Esophagus squamous epithelium (tissue), 5 donors: ENCODE results near the gene RHBDD1. TPM values are rescaled to one million over a fixed set of nuclear protein-coding genes. Genes with fewer than 3 reads are reported as not detected.
A peak's percentile ranks its signal among the peaks of the same experiment; 100 is the strongest.
"Not testable (repeated sequence)": the region's sequence is repeated elsewhere in the genome, so short reads cannot be mapped to it uniquely, and the experiment has no call there.

ENCODE experiments used
- DNase-seq: peaks from one replicate; lab custom pipeline; 2025; lab: John Stamatoyannopoulos, UW
- H3K27ac ChIP-seq, 4 donors: fragments of 200-600 bp; sonication (generic); one replicate each; pipeline ENCODE4 v1.5.1; 2016 to 2019; ENCODE audit warnings: mild to moderate bottlenecking in 1 of 4
- H3K27me3 ChIP-seq, 4 donors: fragments of 200-600 bp; sonication (generic); 1 replicate in 3 of 4; 2 replicates in 1 of 4; pipeline versions ENCODE4 v1.5.1 to v1.6.0; 2017 to 2021; ENCODE audit warnings: antibody characterized with exemption in 1 of 4
- H3K36me3 ChIP-seq, 3 donors: fragments of 200-600 bp; sonication (generic); one replicate each; pipeline ENCODE4 v1.5.1; 2016 to 2019
- H3K4me1 ChIP-seq, 3 donors: fragments of 200-600 bp; sonication (generic); one replicate each; pipeline ENCODE4 v1.5.1; 2017 to 2019
- H3K4me3 ChIP-seq, 4 donors: fragments of 200-600 bp; sonication (generic); 1 replicate in 3 of 4; 2 replicates in 1 of 4; pipeline ENCODE4 v1.5.1; 2016 to 2019; ENCODE audit warnings: mild to moderate bottlenecking in 2 of 4, moderate library complexity in 1 of 4
- H3K9me3 ChIP-seq, 3 donors: fragments of 200-600 bp; sonication (generic); one replicate each; pipeline ENCODE4 v1.5.1; 2016 to 2019
- CTCF ChIP-seq, 6 experiments: fragments of 450-650 bp in 4 of 6; fragments of 200-600 bp in 2 of 6; sonication (generic) in 2 of 6; IDR thresholded peaks; one replicate each; pipeline ENCODE4 v1.5.1; 2016 to 2019; ENCODE audit warnings: antibody characterized with exemption in 6 of 6, mild to moderate bottlenecking in 4 of 6, moderate library complexity in 4 of 6
- POLR2A ChIP-seq, 4 donors: fragments of 450-650 bp; IDR thresholded peaks; one replicate each; pipeline ENCODE4 v1.6.1; 2017; ENCODE audit warnings: antibody characterized with exemption in 4 of 4, mild to moderate bottlenecking in 4 of 4, moderate library complexity in 3 of 4
- WGBS, 2 donors: methylation state at CpG; one replicate each; pipeline ENCODE4 v1.1.5; 2018; 5-methylcytosine and 5-hydroxymethylcytosine counted together
- intact Hi-C: fragments of 100-400 bp; cut with DNase I; formaldehyde crosslinking; loops from one replicate; pipeline ENCODE4 v1.15.0; 2022
- total RNA-seq, 4 donors: library from RNA; depleted of rRNA; stranded (reverse); fragments of >200 nt; gene quantifications; one replicate each; pipeline ENCODE4 v1.1.0, GENCODE V29; 2016
- donor health status: DM: yes; HTN: yes; CAD: no.

Gene RHBDD1
- total RNA-seq, 4 donors from 2014 or later = 6.8 to 14.4 (median 10.3) TPM

GRCh38 chr2:226839161-226839560, 3.3 kb downstream of the RHBDD1 start:
- Histone ChIP-seq H3K9me3 (no peaks in the 10 kb centered on the region), H3K36me3 (peaks cover 0 to 6% (median 0%) of the 10 kb centered on the region in 3 donors), H3K27me3 (no peaks in the 10 kb centered on the region), H3K4me3 (peak overlapping the region in 1 of 4 donors; percentile 5), H3K27ac (no peak overlapping the region), H3K4me1 (peaks cover 5 to 40% (median 16%) of the 10 kb centered on the region in 3 donors)
- WGBS, 2 donors = 83 to 91% methylated on average over 10 of the region's 10 CpGs
- DNase-seq = no peak
- intact Hi-C loops = no loop called here
- no peak for TF ChIP-seq POLR2A (IDR thresholded peaks at IDR 0.05)
- TF ChIP-seq CTCF (IDR thresholded peaks at IDR 0.05) = no peak

DNA sequence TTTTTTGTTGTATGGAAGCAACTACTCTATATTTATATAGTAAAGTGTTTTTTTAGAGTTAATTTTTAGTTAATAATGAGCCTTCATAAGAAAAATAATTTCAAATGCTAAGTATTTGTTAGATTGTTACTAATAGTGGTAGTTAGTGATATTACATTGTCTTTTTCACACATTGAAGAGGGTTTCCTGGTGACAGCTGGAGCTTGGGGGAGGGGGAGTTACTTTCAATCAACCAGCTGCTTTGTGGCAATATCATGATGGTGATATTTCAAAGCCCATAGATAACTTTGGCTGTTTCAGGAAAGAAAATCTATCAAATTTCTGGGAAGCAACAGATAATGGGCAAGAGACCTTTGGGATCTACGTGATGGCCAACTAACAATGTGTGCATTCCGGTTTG, 4.1 kb downstream of the RHBDD1 start:
- Histone ChIP-seq H3K27me3 (no peaks in the 10 kb centered on the region), H3K36me3 (peaks cover 0 to 6% (median 0%) of the 10 kb centered on the region in 3 donors), H3K4me1 (peaks cover 5 to 32% (median 12%) of the 10 kb centered on the region in 3 donors), H3K4me3 (peak overlapping the region in 1 of 4 donors; percentile 5), H3K9me3 (no peaks in the 10 kb centered on the region), H3K27ac (no peak overlapping the region)
- DNase-seq = no peak
- WGBS, 2 donors = 95 to 96% methylated on average over 2 of the region's 2 CpGs
- intact Hi-C loops = no loop called here
- TF ChIP-seq POLR2A (IDR thresholded peaks at IDR 0.05) (no peak), CTCF (IDR thresholded peaks at IDR 0.05) (no peak)

DNA sequence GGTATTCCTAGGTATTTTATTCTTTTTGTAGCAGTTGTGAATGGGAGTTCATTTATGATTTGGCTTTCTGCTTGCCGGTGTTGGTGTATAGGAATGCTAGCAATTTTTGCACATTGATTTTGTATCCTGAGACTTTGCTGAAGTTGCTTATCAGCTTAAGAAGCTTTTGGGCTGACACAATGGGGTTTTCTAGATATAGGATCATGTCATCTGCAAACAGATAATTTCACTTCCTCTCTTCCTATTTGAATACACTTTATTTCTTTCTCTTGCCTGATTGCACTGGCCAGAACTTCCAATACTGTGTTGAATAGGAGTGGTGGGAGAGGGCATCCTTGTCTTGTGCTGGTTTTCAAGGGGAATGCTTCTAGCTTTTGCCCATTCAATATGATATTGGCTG, 7.1 kb downstream of the RHBDD1 start:
- H3K27me3 ChIP-seq, H3K4me1 ChIP-seq, H3K9me3 ChIP-seq, DNase-seq, H3K27ac ChIP-seq, H3K36me3 ChIP-seq, H3K4me3 ChIP-seq, intact Hi-C loops: not testable (repeated sequence)
- 100% methylated on average over 1 of the region's 1 CpG for WGBS, 2 donors

DNA sequence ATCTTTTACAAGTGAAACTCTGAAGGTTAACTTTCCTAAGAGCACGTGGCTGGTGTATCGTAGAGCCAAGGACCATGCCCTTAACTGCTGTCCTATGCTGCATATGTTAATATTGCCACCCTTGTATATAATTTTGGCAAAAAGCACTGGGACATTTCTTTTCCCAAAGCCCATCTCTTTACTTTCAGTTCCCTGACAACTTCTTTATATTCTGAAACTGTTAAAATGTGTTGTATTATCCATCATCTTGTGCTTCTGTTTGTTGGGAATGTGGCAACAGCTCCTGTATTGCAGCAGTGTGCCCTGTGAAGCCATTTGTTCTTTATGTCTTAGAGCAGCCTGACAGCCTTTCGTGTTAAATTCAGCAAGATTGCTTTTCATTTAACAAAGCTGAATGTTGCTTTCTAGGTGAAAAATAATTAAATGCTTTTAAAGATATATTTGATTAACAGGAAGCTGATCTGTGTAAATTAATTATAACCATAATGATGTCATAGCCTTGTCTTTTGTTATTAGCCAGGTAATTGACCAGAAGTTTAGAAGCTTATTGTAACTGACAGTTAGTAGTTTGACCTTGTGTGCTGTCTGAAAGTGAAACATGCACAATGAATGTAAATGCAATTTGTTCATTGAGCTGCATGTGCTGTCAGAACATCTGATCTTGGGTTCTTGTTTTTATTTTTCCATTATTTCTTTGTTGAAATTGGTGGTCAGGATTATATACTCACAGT, 9.7 kb downstream of the RHBDD1 start:
- WGBS, 2 donors = 80 to 84% methylated on average over 3 of the region's 3 CpGs
- TF ChIP-seq POLR2A (IDR thresholded peaks at IDR 0.05) = no peak
- TF ChIP-seq CTCF (IDR thresholded peaks at IDR 0.05) = no peak

GRCh38 chr2:226847090-226847489, 11.2 kb downstream of the RHBDD1 start:
- H3K9me3 ChIP-seq = no peaks in the 10 kb centered on the region
- no peak for DNase-seq
- H3K4me3 ChIP-seq = no peak overlapping the region
- H3K4me1 ChIP-seq = no peaks in the 10 kb centered on the region
- TF ChIP-seq CTCF (IDR thresholded peaks at IDR 0.05) = no peak
- no peak for TF ChIP-seq POLR2A (IDR thresholded peaks at IDR 0.05)
- no peaks in the 10 kb centered on the region for H3K27me3 ChIP-seq
- intact Hi-C loops = no loop called here
- 73 to 82% methylated on average over 1 of the region's 1 CpG for WGBS, 2 donors
- no peak overlapping the region for H3K27ac ChIP-seq
- H3K36me3 ChIP-seq = peaks cover 0 to 4% (median 0%) of the 10 kb centered on the region in 3 donors

More for the DNA sequence above, 9.7 kb downstream of the RHBDD1 start:
- Histone ChIP-seq H3K4me1 (no peaks in the 10 kb centered on the region), H3K4me3 (no peak overlapping the region), H3K36me3 (peaks cover 0 to 4% (median 0%) of the 10 kb centered on the region in 3 donors), H3K27ac (no peak overlapping the region), H3K9me3 (no peaks in the 10 kb centered on the region), H3K27me3 (no peaks in the 10 kb centered on the region)
- intact Hi-C loops = no loop called here
- DNase-seq = no peak
